OCI-LY1 (cell line): Measurements from ENCODE around the gene TMEM190.

Source experiments
- H2AFZ ChIP-seq: fragments of 200-600 bp; sonication (generic), shearing (Covaris generic); 2 replicates; pipeline ENCODE4 v1.6.0; 2014; ENCODE audit warnings: antibody characterized with exemption, mild to moderate bottlenecking, low read length
- H3F3A ChIP-seq: fragments of 200-600 bp; sonication (generic), shearing (Covaris generic); 2 replicates; pipeline ENCODE4 v1.6.0; 2014; ENCODE audit warnings: mild to moderate bottlenecking, antibody characterized with exemption, low read length, moderate library complexity; ENCODE audit not compliant: insufficient read depth
- H3K27ac ChIP-seq: fragments of 200-600 bp; sonication (generic); 2 replicates; pipeline ENCODE4 v1.5.1; 2014; ENCODE audit warnings: low read length, mixed run types, mild to moderate bottlenecking, low read depth; ENCODE audit not compliant: poor library complexity, severe bottlenecking
- H3K27me3 ChIP-seq: fragments of 200-600 bp; sonication (generic); 2 replicates; pipeline ENCODE4 v1.6.0; 2014; ENCODE audit warnings: antibody characterized with exemption, mild to moderate bottlenecking, low read length, moderate library complexity; ENCODE audit not compliant: insufficient read depth
- H3K36me3 ChIP-seq: fragments of 200-600 bp; sonication (generic); 2 replicates; pipeline ENCODE4 v1.6.1; 2014; ENCODE audit warnings: mild to moderate bottlenecking, antibody characterized with exemption, low read length, moderate library complexity, mixed read lengths; ENCODE audit not compliant: insufficient read depth
- H3K4me1 ChIP-seq: fragments of 200-600 bp; sonication (generic); 2 replicates; pipeline ENCODE4 v1.5.1; 2014; ENCODE audit warnings: mild to moderate bottlenecking, low read length, moderate library complexity; ENCODE audit not compliant: insufficient read depth, severe bottlenecking
- H3K4me2 ChIP-seq: fragments of 200-600 bp; sonication (generic), shearing (Covaris generic); 2 replicates; pipeline ENCODE4 v1.6.1; 2014; ENCODE audit warnings: low read length
- H3K4me3 ChIP-seq: fragments of 200-600 bp; sonication (generic); 2 replicates; pipeline ENCODE4 v1.5.1; 2014; ENCODE audit warnings: low read length, low read depth, mild to moderate bottlenecking, mixed read lengths; ENCODE audit not compliant: poor library complexity, severe bottlenecking
- H3K79me2 ChIP-seq: fragments of 200-600 bp; shearing (Covaris generic); 2 replicates; pipeline ENCODE4 v1.6.1; 2016; ENCODE audit warnings: mixed run types, low read length, mixed read lengths; ENCODE audit not compliant: insufficient read depth
- H3K9ac ChIP-seq: fragments of 200-600 bp; sonication (generic), shearing (Covaris generic); 2 replicates; pipeline ENCODE4 v1.6.1; 2014; ENCODE audit warnings: mild to moderate bottlenecking, low read length, mixed read lengths
- H3K9me2 ChIP-seq: fragments of 200-600 bp; sonication (generic), shearing (Covaris generic); 2 replicates; pipeline ENCODE4 v1.6.1; 2014; ENCODE audit warnings: low read depth, mild to moderate bottlenecking, low read length, mixed read lengths
- H3K9me3 ChIP-seq: fragments of 200-600 bp; shearing (Covaris generic); 2 replicates; pipeline ENCODE4 v1.6.1; 2014; ENCODE audit warnings: low read length, mixed read lengths
- H4K20me1 ChIP-seq: fragments of 200-600 bp; sonication (generic), shearing (Covaris generic); 2 replicates; pipeline ENCODE4 v1.6.0; 2016; ENCODE audit warnings: mild to moderate bottlenecking, low read length; ENCODE audit not compliant: insufficient read depth
- EZH2 ChIP-seq: fragments of 200-600 bp; sonication (generic), shearing (Covaris generic); IDR thresholded peaks from 2 replicates; pipeline ENCODE4 v1.8.0; 2017; ENCODE audit warnings: borderline replicate concordance, mixed run types, mild to moderate bottlenecking, antibody characterized with exemption, low read length, moderate library complexity, mixed read lengths
- TF ChIP-seq, protein P1 (sequence below): fragments of 200-600 bp; sonication (generic), shearing (Covaris generic); IDR thresholded peaks from 2 replicates; pipeline ENCODE4 v1.5.1; 2017; ENCODE audit warnings: mild to moderate bottlenecking, antibody characterized with exemption, low read length, moderate library complexity, mixed read lengths

TMEM190 gene

DNA sequence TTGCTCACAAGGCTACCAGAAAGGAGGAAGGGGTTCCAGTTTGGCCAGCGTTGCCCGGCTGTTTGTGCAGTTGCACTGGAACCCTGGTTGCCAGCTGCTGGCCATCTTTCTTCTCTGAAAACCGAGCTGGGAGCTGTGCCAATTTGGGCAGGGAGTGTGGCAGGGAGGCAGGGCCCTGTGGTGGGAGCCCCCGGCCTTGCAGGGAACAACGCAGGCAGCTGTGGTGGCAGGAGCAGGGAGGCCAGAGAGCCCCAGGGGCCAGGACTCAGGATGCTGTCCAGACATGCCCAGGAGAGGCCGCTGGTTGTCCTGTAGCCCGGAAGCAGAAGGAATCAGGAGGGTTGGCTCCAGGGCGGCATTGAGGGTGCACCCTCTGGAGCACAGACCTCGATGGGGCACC is 32.2 kb upstream of the TMEM190 start:
- Histone ChIP-seq H3K9me2 (no peaks in the 10 kb centered on the region), H4K20me1 (no peaks in the 10 kb centered on the region), H3K27me3 (no peaks in the 10 kb centered on the region), H3K4me2 (no peak overlapping the region), H3K4me1 (peaks cover 16% of the 10 kb centered on the region), H3K9me3 (no peaks in the 10 kb centered on the region), H3K27ac (no peak overlapping the region), H2AFZ (no peak overlapping the region), H3F3A (no peaks in the 10 kb centered on the region), H3K9ac (no peak overlapping the region), H3K4me3 (no peak overlapping the region), H3K36me3 (peaks cover 21% of the 10 kb centered on the region), H3K79me2 (no peaks in the 10 kb centered on the region)
- TF ChIP-seq, protein P1, sequence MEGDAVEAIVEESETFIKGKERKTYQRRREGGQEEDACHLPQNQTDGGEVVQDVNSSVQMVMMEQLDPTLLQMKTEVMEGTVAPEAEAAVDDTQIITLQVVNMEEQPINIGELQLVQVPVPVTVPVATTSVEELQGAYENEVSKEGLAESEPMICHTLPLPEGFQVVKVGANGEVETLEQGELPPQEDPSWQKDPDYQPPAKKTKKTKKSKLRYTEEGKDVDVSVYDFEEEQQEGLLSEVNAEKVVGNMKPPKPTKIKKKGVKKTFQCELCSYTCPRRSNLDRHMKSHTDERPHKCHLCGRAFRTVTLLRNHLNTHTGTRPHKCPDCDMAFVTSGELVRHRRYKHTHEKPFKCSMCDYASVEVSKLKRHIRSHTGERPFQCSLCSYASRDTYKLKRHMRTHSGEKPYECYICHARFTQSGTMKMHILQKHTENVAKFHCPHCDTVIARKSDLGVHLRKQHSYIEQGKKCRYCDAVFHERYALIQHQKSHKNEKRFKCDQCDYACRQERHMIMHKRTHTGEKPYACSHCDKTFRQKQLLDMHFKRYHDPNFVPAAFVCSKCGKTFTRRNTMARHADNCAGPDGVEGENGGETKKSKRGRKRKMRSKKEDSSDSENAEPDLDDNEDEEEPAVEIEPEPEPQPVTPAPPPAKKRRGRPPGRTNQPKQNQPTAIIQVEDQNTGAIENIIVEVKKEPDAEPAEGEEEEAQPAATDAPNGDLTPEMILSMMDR, result no peak
- no peak for TF ChIP-seq EZH2

DNA sequence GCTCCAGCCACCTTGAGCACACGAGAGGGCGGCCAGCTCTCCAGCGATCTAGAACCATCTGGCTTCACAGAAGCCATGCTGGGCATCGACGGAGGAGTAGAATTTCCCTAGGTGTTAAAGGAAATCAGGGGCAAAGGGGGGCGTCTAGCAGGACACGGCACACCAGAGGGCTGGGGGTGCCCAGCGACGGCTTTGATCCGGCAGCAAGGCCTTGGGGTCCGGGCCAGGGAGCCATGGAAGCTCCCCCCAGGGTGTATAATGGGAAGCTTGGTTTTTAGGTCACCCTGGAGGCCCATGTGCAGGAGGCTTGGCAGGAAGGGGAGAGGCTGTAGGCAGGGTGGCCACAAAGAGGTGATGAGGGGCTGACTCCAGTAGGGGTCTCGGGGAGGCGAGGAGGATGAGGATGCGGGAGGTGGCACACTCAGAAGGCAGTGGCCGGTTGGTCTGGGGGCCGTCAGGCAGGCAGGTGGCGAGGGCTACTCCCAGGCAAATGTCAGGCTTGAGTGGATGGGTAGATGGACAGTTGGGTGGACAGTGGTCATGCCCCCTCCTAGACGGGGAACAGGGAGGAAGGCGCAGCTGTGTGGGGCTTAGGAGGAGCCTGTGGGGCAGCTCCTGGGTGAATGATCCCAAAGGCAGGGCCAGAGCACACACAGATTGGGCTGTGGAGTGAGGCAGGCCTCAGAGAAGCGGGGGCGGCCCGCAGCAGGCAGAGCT is 31.4 kb upstream of the TMEM190 start:
- H3K9me3 ChIP-seq, result no peaks in the 10 kb centered on the region
- no peak overlapping the region for H2AFZ ChIP-seq
- no peak for TF ChIP-seq EZH2
- TF ChIP-seq, protein P1, result no peak
- H3K4me2 ChIP-seq, result no peak overlapping the region
- peaks cover 15% of the 10 kb centered on the region for H3K4me1 ChIP-seq
- no peak overlapping the region for H3K27ac ChIP-seq
- peaks cover 21% of the 10 kb centered on the region for H3K36me3 ChIP-seq
- H3K79me2 ChIP-seq, result no peaks in the 10 kb centered on the region
- H3K9ac ChIP-seq, result no peak overlapping the region
- H3K4me3 ChIP-seq, result no peak overlapping the region
- H3K27me3 ChIP-seq, result no peaks in the 10 kb centered on the region
- H3F3A ChIP-seq, result no peaks in the 10 kb centered on the region
- no peaks in the 10 kb centered on the region for H4K20me1 ChIP-seq
- H3K9me2 ChIP-seq, result no peaks in the 10 kb centered on the region

DNA sequence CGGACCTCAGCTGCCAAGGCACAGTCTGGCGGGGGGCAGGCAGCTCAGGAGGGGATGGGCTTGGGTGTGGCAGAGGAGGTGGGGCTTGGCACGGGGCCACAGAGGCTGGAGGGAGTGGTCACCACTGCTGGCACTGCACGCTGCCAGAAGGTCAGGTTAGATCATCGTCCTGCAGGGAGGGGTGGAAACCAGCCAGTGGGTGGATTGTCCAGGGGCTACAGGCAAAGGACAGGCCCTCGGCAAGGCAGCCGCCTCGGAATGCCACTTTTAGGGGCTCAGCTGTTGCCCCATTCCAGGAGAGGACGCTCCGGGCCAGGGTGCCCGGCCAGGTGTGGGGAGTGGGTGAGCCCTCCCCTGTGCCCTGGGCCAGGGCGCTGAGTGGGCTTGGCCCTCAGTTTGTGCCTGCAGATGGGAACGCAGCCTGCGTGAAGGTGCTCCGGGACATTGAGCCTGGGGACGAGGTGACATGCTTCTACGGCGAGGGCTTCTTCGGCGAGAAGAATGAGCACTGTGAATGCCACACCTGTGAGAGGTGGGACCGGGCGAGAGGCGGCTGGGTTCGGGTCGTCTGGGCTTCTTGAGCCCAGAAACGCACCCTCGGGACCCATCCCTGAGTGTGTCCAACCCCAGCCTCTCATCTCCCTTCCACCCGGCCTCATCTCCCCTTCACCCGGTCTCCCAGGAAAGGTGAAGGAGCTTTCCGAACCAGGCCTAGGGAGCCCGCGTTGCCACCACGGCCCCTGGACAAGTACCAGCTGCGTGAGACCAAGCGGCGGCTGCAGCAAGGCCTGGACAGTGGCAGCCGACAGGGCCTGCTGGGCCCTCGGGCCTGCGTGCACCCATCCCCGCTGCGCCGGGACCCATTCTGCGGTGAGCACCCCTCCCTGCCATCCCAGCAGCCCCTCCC is 30.6 kb upstream of the TMEM190 start:
- Histone ChIP-seq H3K27me3 (no peaks in the 10 kb centered on the region), H3K27ac (no peak overlapping the region), H4K20me1 (no peaks in the 10 kb centered on the region), H3F3A (no peaks in the 10 kb centered on the region), H2AFZ (no peak overlapping the region), H3K4me3 (no peak overlapping the region), H3K9me2 (no peaks in the 10 kb centered on the region), H3K79me2 (no peaks in the 10 kb centered on the region), H3K9ac (no peak overlapping the region), H3K36me3 (peaks cover 21% of the 10 kb centered on the region), H3K4me1 (peaks cover 7% of the 10 kb centered on the region), H3K4me2 (no peak overlapping the region), H3K9me3 (no peaks in the 10 kb centered on the region)
- TF ChIP-seq, protein P1, result no peak
